Measurements from ENCODE around the gene SDCCAG8. TPM values are rescaled to one million over a fixed set of nuclear protein-coding genes. Genes with fewer than 3 reads are reported as not detected.

Gene SDCCAG8
- total and polyA plus RNA-seq, 2 experiments from 2014 or later = 28.3 to 39.3 TPM

- peaks cover 11% of the 10 kb centered on the region for H3K9me3 ChIP-seq (ENCODE audit: low read depth)
- no peaks in the 10 kb centered on the region for H4K20me1 ChIP-seq (ENCODE audit: insufficient read depth, poor library complexity, severe bottlenecking)
- H3K27ac ChIP-seq = no peak overlapping the region
- TF ChIP-seq EZH2phosphoT487 (IDR thresholded peaks at IDR 0.05; ENCODE audit: low read depth, severe bottlenecking, unreplicated experiment) (no peak), EZH2 (IDR thresholded peaks at IDR 0.05; ENCODE audit: borderline replicate concordance) (no peak), CTCF (IDR thresholded peaks at IDR 0.05; ENCODE audit: poor library complexity) (no peak)
- no peak overlapping the region for H3K4me3 ChIP-seq
- no peak for DNase-seq (ENCODE audit: low spot score)
- H3K27me3 ChIP-seq = no peaks in the 10 kb centered on the region
- WGBS (ENCODE audit: low lambda C conversion rate, missing lambda C conversion rate) = 86% methylated on average over 4 of the region's 4 CpGs
- H2AFZ ChIP-seq = no peak overlapping the region
- H3K4me2 ChIP-seq = no peak overlapping the region
- peaks cover 92% of the 10 kb centered on the region for H3K79me2 ChIP-seq
- no peaks in the 10 kb centered on the region for H3K36me3 ChIP-seq (replicated peaks; ENCODE audit: insufficient read depth, low read depth)
- H3K4me1 ChIP-seq (ENCODE audit: insufficient read depth) = no peaks in the 10 kb centered on the region
- H3K9me2 ChIP-seq (replicated peaks; ENCODE audit: insufficient read depth) = no peaks in the 10 kb centered on the region
Observed at GRCh38 chr1:243234978-243235647, 20.7 kb upstream of the SDCCAG8 start.

GRCh38 chr1:243236604-243237252 lies 19.1 kb upstream of the SDCCAG8 start:
- H3K79me2 ChIP-seq = peaks cover 96% of the 10 kb centered on the region
- H3K4me2 ChIP-seq = no peak overlapping the region
- no peak for DNase-seq (ENCODE audit: low spot score)

GRCh38 chr1:243244432-243244841 lies 11.4 kb upstream of the SDCCAG8 start:
- Histone ChIP-seq H3K27me3 (no peaks in the 10 kb centered on the region), H4K20me1 (ENCODE audit: insufficient read depth, poor library complexity, severe bottlenecking) (peaks cover 5% of the 10 kb centered on the region), H3K79me2 (peaks cover 100% of the 10 kb centered on the region), H3K9me2 (replicated peaks; ENCODE audit: insufficient read depth) (no peaks in the 10 kb centered on the region), H3K36me3 (replicated peaks; ENCODE audit: insufficient read depth, low read depth) (no peaks in the 10 kb centered on the region), H3K9me3 (ENCODE audit: low read depth) (no peaks in the 10 kb centered on the region), H2AFZ (no peak overlapping the region), H3K27ac (no peak overlapping the region), H3K4me1 (ENCODE audit: insufficient read depth) (no peaks in the 10 kb centered on the region), H3K4me3 (no peak overlapping the region), H3K4me2 (no peak overlapping the region)
- 96% methylated on average over 9 of the region's 9 CpGs for WGBS (ENCODE audit: low lambda C conversion rate, missing lambda C conversion rate)
- TF ChIP-seq EZH2phosphoT487 (IDR thresholded peaks at IDR 0.05; ENCODE audit: low read depth, severe bottlenecking, unreplicated experiment) (no peak), CTCF (IDR thresholded peaks at IDR 0.05; ENCODE audit: poor library complexity) (no peak), EZH2 (IDR thresholded peaks at IDR 0.05; ENCODE audit: borderline replicate concordance) (no peak)
- no peak for DNase-seq (ENCODE audit: low spot score)

More at GRCh38 chr1:243236604-243237252, 19.1 kb upstream of the SDCCAG8 start:
- H3K9me3 ChIP-seq (ENCODE audit: low read depth) = no peaks in the 10 kb centered on the region
- no peaks in the 10 kb centered on the region for H3K27me3 ChIP-seq
- TF ChIP-seq EZH2 (IDR thresholded peaks at IDR 0.05; ENCODE audit: borderline replicate concordance) (no peak), EZH2phosphoT487 (IDR thresholded peaks at IDR 0.05; ENCODE audit: low read depth, severe bottlenecking, unreplicated experiment) (no peak), CTCF (IDR thresholded peaks at IDR 0.05; ENCODE audit: poor library complexity) (no peak)
- H3K9me2 ChIP-seq (replicated peaks; ENCODE audit: insufficient read depth) = no peaks in the 10 kb centered on the region
- H2AFZ ChIP-seq = no peak overlapping the region
- WGBS (ENCODE audit: low lambda C conversion rate, missing lambda C conversion rate) = 83% methylated on average over 4 of the region's 4 CpGs
- no peaks in the 10 kb centered on the region for H3K4me1 ChIP-seq (ENCODE audit: insufficient read depth)
- H4K20me1 ChIP-seq (ENCODE audit: insufficient read depth, poor library complexity, severe bottlenecking) = no peaks in the 10 kb centered on the region
- no peaks in the 10 kb centered on the region for H3K36me3 ChIP-seq (replicated peaks; ENCODE audit: insufficient read depth, low read depth)
- no peak overlapping the region for H3K27ac ChIP-seq
- H3K4me3 ChIP-seq = no peak overlapping the region
